CD4-positive, alpha-beta T cell treated with Interleukin-15 for 1 hour (primary cell): Measurements from ENCODE around the gene QTRT2.

Source experiments
- DNase-seq: peaks from one replicate; pipeline ENCODE4 v3.0.0-alpha.2; 2020

The QTRT2 gene

DNA sequence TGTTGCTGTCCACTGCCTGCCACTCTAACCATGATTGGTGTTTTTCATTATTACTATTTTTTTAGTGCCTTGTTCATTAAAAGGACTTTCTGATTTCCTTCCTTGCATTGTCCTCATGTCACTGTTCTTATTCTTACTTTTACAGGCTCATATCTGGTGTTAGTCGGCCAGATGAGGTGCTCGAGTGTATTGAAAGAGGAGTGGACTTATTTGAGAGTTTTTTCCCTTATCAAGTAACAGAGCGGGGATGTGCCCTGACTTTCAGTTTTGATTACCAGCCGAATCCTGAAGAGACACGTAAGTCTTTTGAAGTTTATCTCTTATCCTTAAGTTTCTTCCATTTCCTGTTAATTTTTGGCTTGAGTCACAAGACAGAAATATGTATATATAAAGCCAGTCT, 23.2 kb downstream of the QTRT2 start:
- DNase-seq = no peak

DNA sequence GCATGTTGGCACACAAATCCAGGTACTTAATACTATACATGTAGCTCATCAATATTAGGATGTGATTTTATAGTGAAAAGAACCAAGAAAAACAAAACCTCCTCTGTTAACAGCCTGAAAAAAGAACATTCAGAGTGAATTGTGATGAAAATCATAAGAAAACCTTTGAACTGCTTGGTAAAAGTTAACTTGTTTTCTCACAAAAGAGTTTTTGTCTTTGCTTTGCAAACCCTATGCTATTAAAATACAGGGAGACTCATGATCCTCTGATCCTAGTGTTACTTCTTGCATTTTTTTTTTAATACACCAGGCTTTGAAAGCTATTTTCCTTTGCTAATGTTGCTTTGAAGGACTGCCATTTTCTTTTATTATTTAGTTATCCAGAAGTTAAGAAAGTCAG, 23.7 kb downstream of the QTRT2 start:
- DNase-seq = no peak

DNA sequence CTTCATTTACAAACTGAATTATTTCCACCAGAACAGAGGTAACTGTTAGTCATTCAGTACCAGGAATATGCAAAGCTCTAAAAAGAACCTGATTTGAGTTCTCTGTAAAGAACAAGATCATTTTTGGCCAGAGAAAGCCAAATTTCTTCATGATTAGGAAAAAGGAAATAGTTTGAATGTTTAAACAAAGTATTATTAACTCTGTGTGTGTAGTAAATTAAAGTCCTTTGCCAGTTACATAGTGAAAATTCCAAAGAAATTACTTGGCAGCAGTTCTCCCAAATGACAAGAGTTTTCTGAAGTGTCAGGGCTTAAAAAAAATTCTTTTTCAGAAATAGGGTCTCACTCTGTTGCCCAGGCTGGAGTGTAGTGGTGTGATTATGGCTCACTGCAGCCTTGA, 24.5 kb downstream of the QTRT2 start:
- no peak for DNase-seq

DNA sequence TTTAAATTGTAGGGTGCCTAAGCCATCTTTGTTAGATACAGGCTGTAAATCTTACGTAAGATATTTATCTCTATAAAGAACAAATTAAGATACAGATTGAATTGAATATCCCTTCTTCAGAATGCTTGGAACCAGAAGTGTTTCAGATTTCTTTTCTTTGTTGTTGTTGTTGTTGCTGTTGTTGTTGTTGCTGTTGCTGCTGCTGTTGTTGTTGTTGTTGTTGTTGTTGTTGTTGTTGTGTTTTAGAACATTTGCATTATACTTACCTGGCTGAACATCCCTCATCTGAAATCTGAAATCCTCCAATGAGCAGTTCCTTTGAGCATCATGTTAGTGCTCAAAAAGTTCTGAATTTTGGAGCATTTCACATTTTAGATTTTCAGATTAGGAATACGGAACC, 26.6 kb downstream of the QTRT2 start:
- no peak for DNase-seq

DNA sequence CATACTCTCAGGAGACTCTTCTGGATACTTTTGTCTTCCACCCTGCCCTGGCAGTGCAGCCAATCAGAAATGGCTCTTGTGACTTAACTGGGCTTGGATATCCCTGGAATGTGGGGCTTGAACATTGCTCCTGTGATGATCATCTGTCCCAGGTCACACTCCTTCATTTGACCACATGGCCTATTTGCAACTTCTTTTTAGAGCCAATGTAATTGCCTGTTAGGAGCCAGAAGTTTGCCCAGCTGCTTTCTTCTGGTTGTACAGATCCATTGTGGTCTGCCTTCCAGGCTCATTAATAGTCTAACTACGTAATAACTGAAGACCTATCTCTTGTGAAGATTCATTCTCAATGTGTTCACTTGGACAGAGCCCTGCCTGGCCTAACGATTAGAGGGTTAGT, 29.8 kb downstream of the QTRT2 start:
- no peak for DNase-seq

DNA sequence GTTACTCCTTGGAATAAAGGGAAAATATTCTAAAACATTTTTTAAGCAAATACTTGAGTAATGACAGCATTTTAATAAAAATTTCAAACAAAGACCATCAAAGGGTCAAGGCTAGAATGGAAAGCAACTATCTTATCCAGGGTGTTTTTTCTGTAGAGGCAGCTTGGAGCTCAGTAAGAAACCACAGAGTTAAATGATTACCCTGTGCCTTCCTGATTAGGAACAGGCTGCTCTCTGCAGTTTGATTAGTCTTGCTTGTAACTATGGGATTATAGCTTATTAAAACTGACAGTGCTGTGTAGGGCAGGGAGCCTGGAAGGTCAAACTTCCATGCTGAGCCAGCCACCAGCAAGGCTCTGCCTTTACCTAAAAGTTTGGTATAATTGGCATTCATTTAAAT, 33.1 kb downstream of the QTRT2 start:
- DNase-seq = no peak

DNA sequence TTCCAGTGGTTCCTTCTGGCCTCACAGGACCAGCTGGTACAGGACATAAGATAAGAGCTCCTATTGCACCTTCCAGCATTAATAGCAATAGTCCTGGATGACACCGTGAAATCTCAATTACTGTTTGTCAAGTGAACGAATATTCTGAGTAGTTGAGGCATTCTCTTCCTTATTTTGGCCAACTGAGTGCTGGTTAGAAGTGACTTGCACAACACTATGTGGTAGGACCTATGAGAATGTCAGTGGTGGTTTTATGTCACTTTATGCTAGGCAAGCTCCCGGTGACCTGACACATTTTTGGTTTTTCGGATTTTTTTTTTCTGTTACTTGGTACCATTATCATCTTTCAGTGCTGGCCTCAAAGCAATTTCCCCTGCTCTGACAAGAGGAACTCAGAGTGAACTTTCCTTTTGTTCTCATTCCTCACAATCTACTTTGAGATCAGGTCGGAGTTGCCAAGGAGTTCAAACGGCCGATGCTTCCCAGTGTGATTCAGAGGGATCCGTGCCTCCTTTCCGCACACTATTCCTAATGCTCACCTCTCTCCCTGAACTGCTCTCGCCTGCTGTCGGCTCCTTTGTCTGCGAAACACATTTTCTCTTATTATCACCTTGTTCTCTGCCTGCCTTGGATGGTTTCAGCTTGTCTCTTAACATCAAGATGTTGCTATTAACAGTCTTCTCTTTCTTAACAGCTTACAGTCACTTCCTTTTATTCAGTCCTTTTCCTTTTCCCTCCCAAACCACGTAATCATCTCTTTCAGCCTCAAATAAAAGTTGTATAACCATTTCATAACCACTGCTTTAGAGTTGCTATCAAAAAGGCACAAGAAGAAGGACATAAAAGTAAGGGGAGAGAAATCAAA, 35.8 kb downstream of the QTRT2 start:
- no peak for DNase-seq

DNA sequence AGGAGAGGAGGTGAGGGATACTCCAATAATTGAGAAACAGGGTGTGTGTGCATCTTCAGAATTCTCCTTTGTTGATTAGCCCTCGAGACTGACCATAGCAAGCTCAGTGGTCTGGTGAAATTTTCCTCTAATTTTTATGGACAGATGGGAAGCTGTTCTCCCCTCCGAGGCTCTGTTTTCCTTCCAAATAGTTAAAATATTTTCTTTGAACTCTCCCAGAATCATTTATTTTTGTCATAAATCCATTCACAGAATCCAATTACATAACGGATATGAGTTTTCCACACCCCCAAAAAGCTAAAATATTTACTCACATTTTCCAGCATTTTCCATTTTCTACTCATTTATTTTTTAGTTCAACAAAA, 36.5 kb downstream of the QTRT2 start:
- DNase-seq = no peak

DNA sequence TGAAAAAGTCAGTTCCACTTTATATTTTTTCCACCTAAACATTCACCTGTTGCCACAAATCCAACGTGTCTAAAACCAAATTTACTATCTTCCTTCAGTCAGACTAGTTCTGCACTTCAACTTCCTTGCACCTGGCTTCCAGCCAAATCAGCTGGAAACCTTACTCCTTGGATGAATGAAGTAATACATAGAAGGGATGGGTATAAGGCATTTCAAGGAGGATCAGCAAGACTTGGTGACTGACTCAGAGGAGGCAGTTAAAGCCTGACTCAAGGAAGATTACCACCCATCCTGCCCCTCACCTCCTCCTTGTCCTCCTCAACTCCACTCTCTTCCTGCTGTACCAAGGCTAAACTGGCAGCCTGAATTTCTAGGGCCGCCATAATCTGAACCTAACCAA, 37.1 kb downstream of the QTRT2 start:
- DNase-seq = no peak

DNA sequence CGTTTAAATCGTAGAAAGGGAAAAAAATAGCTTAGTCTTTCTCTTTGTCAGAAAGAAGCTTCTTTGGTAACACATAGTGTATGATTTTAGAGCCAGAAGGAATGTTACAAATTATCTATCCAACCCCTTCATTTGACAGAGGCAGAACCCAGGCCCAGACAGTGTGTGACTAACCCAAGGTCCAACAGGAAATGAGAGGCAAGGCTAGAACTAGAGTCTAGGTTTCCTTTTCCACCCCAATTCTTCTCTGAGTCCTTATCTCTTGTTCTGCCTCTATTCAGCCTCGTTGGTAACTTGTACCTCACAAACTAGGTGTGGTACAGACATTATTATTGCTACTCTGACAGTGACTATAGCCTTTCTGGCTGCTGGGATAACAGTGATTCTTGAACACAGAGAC, 39.3 kb downstream of the QTRT2 start:
- no peak for DNase-seq

DNA sequence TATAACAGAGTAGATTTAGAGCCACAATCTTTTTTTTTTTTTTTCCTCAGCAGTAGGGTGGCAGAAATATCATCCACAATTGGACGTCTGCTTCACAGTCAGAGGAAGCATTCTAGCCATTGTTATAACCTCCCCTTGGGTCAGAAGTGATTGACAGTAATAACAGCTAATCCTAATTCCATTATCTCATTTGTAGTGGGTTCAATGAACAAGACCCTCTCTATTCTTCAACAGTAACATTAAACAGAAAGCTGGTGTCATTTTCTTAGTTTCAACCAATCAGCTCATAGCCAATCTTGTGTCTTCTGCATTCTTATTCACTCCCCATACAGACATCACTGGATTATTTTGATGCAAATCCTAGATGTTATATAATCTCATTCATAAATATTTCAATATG, 44.6 kb downstream of the QTRT2 start:
- DNase-seq = no peak

DNA sequence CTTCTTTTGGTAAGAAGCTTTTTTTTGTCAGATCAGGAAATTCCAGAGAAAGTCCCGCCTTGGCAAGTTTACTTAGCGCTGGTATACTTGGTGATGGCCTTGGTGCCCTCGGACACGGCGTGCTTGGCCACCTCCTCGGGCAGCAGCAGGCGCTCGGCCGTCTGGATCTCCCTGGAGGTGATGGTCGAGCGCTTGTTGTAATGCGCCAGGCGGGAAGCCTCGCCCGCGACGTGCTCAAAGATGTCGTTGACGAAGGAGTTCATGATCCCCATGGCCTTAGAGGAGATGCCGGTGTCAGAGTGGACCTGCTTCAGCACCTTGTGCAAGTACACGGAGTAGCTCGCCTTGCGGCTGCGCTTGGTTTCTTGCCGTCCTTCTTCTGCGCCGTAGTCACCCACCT, 46.6 kb downstream of the QTRT2 start:
- no peak for DNase-seq

DNA sequence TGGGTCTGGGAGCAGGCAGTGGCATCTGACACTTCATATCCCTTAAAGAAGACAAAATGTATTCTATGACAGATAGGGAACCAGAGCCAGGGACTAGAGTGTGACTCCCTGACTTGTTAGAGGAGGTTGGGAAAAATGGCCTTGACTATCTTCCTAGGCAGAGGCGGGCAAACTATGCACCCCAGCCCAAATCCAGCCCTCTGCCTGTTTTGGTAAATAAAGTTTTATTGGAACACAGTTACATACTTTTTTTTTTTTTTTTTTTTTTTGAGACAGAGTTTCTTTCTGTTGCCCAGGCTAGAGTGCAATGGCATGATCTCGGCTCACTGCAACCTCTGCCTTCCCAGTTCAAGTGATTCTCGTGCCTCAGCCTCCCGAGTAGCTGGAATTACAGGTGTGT, 47.3 kb downstream of the QTRT2 start:
- no peak for DNase-seq

DNA sequence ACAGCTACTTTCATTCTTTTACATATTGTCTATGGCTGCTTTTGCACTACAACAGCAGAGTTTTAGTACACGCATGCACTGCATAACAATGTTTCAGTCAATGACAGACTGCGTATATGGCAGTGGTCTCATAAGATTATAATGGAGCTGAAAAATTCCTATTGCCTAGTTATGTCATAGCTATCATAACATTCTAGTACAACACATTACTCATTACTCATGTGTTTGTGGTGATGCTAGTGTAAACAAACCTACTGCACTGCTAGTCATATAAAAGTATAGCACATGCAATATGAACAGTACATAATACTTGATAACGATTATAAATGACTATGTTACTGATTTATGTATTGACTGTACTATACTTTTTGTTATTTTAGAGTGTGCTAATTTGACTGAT, 47.9 kb downstream of the QTRT2 start:
- DNase-seq = no peak

DNA sequence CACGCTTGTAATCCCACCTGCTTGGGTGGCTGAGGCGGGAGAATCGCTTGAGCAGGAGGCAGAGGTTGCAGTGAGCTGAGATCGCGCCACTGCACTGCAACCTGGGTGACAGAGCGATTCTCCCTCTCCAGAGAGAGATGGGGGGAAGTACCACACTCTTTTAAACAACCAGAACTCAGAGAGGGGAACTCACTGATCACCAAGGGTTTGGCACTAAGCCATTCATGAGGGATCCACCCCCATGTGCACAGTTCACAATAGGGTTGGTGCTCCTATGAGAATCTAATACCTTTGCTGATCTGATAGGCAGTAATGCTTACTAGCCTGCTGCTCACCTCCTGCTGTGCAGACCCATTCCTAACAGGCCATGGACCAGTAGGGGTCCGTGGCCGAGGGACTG, 51.6 kb downstream of the QTRT2 start:
- DNase-seq = no peak

DNA sequence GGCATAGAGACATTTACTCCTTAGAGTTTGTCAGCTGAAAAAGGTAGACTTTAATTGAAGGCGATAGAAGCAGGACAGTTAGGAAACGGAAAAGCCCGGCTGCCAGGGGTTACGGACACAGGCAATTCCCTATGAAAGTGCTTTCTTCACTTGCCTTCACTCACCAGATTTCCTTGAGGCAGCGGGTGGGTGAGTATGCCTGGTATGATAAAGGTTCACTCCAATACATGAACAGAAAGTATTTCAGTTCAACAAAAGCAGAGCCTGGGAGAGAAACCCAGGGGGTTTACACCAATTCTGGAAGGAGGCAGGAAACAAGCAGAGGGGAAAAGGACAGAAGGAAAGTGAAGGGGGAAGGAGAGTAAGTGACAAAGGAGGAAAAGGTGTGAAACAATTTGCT, 53.9 kb downstream of the QTRT2 start:
- no peak for DNase-seq

DNA sequence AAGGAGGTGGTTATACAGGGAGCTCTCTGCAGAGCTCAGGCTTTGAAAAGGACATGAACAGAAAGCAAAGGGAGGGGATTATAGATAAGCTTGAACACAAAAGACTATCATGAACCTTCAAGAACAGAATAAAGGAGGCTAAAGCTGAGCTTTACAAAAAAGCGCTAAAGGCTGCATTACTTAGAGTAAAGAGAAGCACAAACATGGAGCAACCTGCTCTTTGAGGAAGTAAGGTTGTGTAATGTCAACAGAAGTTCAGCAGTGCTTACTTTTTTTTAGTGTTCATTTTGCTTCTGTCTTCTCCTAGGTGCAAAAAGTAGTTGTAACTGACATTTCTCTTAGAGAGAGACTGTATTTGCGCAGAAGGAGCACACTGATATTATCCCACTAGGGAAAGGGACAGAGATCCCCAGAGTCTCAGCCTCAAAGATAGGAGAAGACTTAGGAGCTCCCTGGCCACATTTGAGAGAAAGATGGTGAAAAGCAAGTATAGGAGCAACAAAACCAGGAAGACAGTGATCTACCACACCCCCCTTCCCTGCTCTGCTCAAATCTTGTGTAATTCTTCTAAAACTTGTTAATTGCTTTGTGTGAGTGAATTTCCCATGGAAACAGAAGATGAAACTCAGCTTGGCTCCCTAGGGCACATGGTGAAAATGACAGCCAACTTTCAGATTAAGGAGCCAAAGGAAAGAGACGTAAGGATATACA, 54.7 kb downstream of the QTRT2 start:
- DNase-seq = no peak

DNA sequence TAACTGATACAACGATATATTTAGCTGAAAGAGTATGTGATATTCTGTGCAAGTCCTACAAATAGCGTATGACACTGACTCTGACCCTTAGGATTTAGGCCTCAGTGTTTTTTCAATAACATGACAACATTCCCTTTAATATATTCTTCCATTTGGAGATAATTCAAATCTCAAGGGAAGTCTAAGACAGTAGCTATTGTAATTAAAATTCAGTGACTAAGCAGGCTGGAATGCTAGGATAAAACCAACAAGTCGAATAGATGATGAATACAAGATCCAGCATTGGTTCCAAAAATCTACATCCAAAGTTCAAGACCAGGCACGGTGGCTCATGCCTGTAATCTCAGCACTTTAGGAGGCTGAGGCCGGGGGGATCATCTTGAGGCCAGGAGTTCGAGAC, 56.2 kb downstream of the QTRT2 start:
- no peak for DNase-seq

DNA sequence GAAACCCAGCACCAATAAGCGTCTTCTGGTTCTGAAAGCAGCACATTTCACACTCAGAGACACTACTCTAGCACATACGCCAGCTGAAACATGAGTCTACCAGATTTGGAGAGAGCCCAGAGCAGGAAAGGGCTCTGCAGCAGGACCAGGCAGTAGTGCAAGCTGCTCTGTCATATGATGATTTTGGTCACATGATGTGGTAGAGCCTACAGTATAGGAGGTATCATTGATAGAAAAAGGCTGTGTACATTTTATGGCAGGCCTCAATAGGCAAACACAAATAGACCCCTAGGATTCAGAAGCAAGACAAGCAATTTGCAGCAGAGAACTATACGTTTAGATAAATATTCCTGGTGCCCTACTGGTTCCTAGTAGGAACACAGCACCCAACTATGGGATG, 58.2 kb downstream of the QTRT2 start:
- no peak for DNase-seq

DNA sequence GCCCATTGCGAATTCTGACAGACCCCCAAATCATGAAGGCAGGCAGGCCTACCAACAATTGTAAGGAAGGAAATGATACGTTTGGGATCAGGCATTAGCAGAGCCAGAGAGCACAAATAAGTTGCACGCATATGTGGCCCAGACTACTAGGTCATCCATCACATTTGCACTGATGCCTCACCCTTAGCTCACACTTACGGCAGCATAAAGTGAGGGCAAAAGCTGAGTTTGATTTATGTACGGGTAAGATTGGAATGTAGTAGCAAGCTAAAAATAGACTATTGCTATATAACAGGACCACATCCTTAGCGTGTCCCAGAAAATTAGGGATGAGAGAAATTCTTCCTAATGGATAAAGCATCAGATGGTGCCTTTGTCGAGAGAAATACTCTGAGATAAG, 58.6 kb downstream of the QTRT2 start:
- DNase-seq = no peak

DNA sequence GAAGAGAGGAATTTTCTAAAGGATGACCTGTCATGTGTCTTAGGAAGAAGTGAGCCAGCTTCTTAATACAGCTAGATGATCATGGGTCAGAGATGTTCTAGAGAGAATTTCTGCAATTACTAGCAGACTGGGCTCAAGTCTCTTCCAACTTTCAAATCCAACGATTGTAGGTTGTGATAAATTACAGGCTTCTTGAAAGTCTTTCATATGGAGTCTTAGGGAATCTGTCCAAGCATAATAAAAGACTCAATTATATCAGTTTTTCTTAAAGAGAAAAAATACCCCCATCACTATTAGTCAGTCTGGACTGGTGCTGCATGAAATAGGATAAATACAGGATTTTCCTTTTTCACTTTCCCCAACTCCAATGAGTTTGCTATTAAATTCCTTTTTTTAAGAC, 63.2 kb downstream of the QTRT2 start:
- DNase-seq = no peak

DNA sequence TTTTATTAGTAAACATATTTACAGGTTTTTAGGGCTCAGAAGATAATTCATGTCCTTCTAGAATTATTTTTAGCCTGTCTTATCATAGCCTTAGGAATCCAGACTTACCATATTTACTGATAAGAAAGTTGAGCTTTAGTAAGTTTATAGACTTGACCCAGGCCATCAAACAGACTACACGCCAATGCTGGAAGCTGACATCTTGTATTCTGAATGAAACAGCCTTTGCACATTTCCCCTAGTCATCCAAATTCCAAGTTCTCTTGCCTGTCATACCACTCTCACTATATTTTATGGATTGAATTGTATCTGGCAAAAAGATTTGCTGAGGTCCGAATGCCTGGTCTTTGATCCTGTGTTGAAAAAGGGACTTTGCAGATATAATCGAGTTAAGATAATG, 63.7 kb downstream of the QTRT2 start:
- DNase-seq = no peak

DNA sequence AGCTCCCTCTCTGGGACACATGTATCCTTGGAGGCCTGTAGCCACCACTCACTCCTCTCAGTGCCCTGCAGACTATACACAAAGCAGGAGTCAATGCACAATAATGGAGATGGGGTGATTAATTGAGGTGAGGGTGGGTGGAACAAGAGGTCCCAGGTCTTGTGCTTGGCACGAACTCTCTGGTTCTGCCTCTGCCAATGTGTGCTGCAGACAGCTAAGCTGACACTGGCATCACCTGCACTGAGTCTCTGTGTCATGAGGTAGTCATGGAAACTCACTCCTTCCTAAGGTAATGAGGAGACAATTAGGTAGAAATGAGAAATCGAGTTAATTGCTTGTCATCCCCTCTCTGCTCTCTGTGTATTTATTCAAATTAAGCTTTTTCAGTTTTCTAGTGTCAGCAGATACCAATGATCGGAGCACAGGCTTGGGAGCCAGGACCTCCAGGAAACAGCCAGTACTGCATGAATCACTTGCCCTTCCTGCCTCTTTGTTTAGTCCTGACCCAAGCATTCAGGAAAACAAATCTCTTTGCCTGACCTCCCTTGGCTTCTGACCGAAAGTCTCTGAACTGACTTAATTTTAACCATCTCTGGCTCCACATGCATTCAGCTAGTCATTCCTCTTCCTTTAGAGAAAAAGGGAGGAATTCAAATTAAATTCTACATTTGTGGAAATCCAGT, 65.6 kb downstream of the QTRT2 start:
- DNase-seq = no peak

DNA sequence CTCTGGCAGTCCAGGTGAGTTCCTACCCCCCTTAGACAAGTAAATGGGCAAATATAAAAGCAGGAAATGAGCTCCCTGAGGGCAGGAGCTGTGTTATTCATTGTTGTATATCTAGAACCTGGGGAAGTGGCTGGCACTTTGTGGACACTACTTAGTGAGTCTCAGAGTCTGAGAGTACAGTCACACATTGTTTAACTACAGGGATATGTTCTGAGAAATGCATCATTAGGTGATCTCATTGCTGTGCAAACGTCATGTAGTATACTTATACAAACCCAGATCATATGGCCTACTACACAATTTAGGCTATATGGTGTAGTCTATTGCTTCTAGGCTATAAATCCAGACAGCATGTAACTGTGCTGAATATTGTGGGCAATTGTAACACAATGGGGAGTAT, 69.9 kb downstream of the QTRT2 start:
- DNase-seq = no peak
